ENCODE results near the gene B3GNT8. TPM values are rescaled to one million over a fixed set of nuclear protein-coding genes. Genes with fewer than 3 reads are reported as not detected.
A peak's percentile ranks its signal among the peaks of the same experiment; 100 is the strongest.

The B3GNT8 gene
- total RNA-seq, 1 donor from 2014 or later, result 10.7 TPM

- Mint-ChIP-seq H3K4me3 (ENCODE audit: unreplicated experiment) (peak within 1 kb of the TSS; percentile 8), H3K9me3 (ENCODE audit: unreplicated experiment) (no peaks in the 10 kb centered on the region), H3K4me1 (ENCODE audit: unreplicated experiment) (peaks cover 12% of the 10 kb centered on the region), H3K27ac (ENCODE audit: unreplicated experiment) (peak within 1 kb of the TSS; percentile 7), H3K36me3 (ENCODE audit: low read depth, unreplicated experiment) (peaks cover 15% of the 10 kb centered on the region), H3K27me3 (ENCODE audit: unreplicated experiment) (peaks cover 17% of the 10 kb centered on the region)
- TF ChIP-seq CTCF (IDR thresholded peaks at IDR 0.05; ENCODE audit: unreplicated experiment), result no peak
- no peak for DNase-seq (ENCODE audit: low spot score)
Measured at GRCh38 chr19:41442473-41443355, 15.5 kb upstream of the B3GNT8 start, which contains the start of gene ERICH4. ERICH4 (plus strand) TSS chr19:41443156; CDS start chr19:41443170, 14 bp downstream.

GRCh38 chr19:41441321-41441945 lies 14.3 kb upstream of the B3GNT8 start:
- H3K4me1 Mint-ChIP-seq (ENCODE audit: unreplicated experiment), result peaks cover 14% of the 10 kb centered on the region
- no peak for DNase-seq (ENCODE audit: low spot score)
- no peaks in the 10 kb centered on the region for H3K9me3 Mint-ChIP-seq (ENCODE audit: unreplicated experiment)
- H3K4me3 Mint-ChIP-seq (ENCODE audit: unreplicated experiment), result no peak overlapping the region
- H3K27ac Mint-ChIP-seq (ENCODE audit: unreplicated experiment), result no peak overlapping the region
- peaks cover 17% of the 10 kb centered on the region for H3K36me3 Mint-ChIP-seq (ENCODE audit: low read depth, unreplicated experiment)
- no peak for TF ChIP-seq CTCF (IDR thresholded peaks at IDR 0.05; ENCODE audit: unreplicated experiment)
- H3K27me3 Mint-ChIP-seq (ENCODE audit: unreplicated experiment), result peaks cover 14% of the 10 kb centered on the region

- peak within 1 kb of the TSS; percentile 45 for H3K27ac Mint-ChIP-seq (ENCODE audit: unreplicated experiment)
- H3K27me3 Mint-ChIP-seq (ENCODE audit: unreplicated experiment), result peaks cover 14% of the 10 kb centered on the region
- no peaks in the 10 kb centered on the region for H3K9me3 Mint-ChIP-seq (ENCODE audit: unreplicated experiment)
- H3K36me3 Mint-ChIP-seq (ENCODE audit: low read depth, unreplicated experiment), result peaks cover 17% of the 10 kb centered on the region
- H3K4me1 Mint-ChIP-seq (ENCODE audit: unreplicated experiment), result peaks cover 14% of the 10 kb centered on the region
- DNase-seq (ENCODE audit: low spot score), result peak; percentile 89
- no peak within 1 kb of the TSS for H3K4me3 Mint-ChIP-seq (ENCODE audit: unreplicated experiment)
- no peak for TF ChIP-seq CTCF (IDR thresholded peaks at IDR 0.05; ENCODE audit: unreplicated experiment)
Measured at GRCh38 chr19:41439441-41440222, 12.5 kb upstream of the B3GNT8 start, which contains the start of gene DMAC2. DMAC2 (minus strand) TSS chr19:41439912; CDS start chr19:41439899, 13 bp downstream.

GRCh38 chr19:41437944-41438574 lies 10.9 kb upstream of the B3GNT8 start:
- H3K9me3 Mint-ChIP-seq (ENCODE audit: unreplicated experiment), result no peaks in the 10 kb centered on the region
- no peak for TF ChIP-seq CTCF (IDR thresholded peaks at IDR 0.05; ENCODE audit: unreplicated experiment)
- DNase-seq (ENCODE audit: low spot score), result no peak
- H3K27ac Mint-ChIP-seq (ENCODE audit: unreplicated experiment), result peak overlapping the region; percentile 69
- H3K4me3 Mint-ChIP-seq (ENCODE audit: unreplicated experiment), result peak overlapping the region; percentile 81
- H3K4me1 Mint-ChIP-seq (ENCODE audit: unreplicated experiment), result peaks cover 8% of the 10 kb centered on the region
- peaks cover 10% of the 10 kb centered on the region for H3K27me3 Mint-ChIP-seq (ENCODE audit: unreplicated experiment)
- H3K36me3 Mint-ChIP-seq (ENCODE audit: low read depth, unreplicated experiment), result peaks cover 16% of the 10 kb centered on the region

All from endothelial cell (in vitro differentiated cells).